Mesenchymal stem cell (in vitro differentiated cells and primary cell): ENCODE measurements around the gene QSER1.

Experiments used
- DNase-seq: peaks from one replicate; pipeline ENCODE4 v3.0.0-alpha.2; 2013
- H2AFZ ChIP-seq: one replicate; pipeline ENCODE4 v1.6.1; 2013; ENCODE audit warnings: low read depth, mild to moderate bottlenecking, control low read depth, inconsistent platforms, low read length, moderate library complexity
- H2AK5ac ChIP-seq: 2 replicates; pipeline ENCODE4 v1.6.1; 2013; ENCODE audit warnings: low read length, moderate library complexity, mild to moderate bottlenecking, inconsistent platforms; ENCODE audit not compliant: severe bottlenecking
- H2BK120ac ChIP-seq: one replicate; pipeline ENCODE4 v1.6.1; 2013; ENCODE audit warnings: low read depth, mild to moderate bottlenecking, inconsistent platforms, low read length, moderate library complexity
- H2BK12ac ChIP-seq, 2 experiments: one replicate each; pipeline ENCODE4 v1.6.1; 2013; ENCODE audit warnings: inconsistent platforms in 2 of 2, low read length in 2 of 2, mild to moderate bottlenecking in 2 of 2, moderate library complexity in 2 of 2, control low read depth in 1 of 2
- H2BK15ac ChIP-seq: one replicate; pipeline ENCODE4 v1.6.1; 2013; ENCODE audit warnings: mild to moderate bottlenecking, low read depth, inconsistent platforms; ENCODE audit not compliant: poor library complexity, severe bottlenecking
- H2BK5ac ChIP-seq: 2 replicates; pipeline ENCODE4 v1.6.1; 2013; ENCODE audit warnings: low read depth, mild to moderate bottlenecking, low read length, control low read depth, inconsistent platforms; ENCODE audit not compliant: poor library complexity, severe bottlenecking
- H3K14ac ChIP-seq, 2 experiments: one replicate each; pipeline ENCODE4 v1.6.1; 2013; ENCODE audit warnings: inconsistent platforms in 2 of 2, low read length in 2 of 2, control low read depth in 1 of 2, mild to moderate bottlenecking in 1 of 2, moderate library complexity in 1 of 2
- H3K18ac ChIP-seq, 2 experiments: one replicate each; pipeline ENCODE4 v1.6.1; 2013; ENCODE audit warnings: inconsistent platforms in 2 of 2, low read length in 2 of 2, control low read depth in 1 of 2, low read depth in 1 of 2, mild to moderate bottlenecking in 1 of 2
- H3K23ac ChIP-seq, 2 experiments: one replicate each; pipeline ENCODE4 v1.6.1; 2013; ENCODE audit warnings: inconsistent platforms in 2 of 2, low read length in 2 of 2, mild to moderate bottlenecking in 2 of 2, moderate library complexity in 2 of 2, control low read depth in 1 of 2
- H3K27ac ChIP-seq: 2 replicates; pipeline ENCODE4 v1.5.1; 2013; ENCODE audit warnings: mild to moderate bottlenecking, moderate library complexity, low read length, control low read depth, inconsistent platforms; ENCODE audit not compliant: poor library complexity, severe bottlenecking
- H3K27me3 ChIP-seq, 2 experiments: 2 replicates each; pipeline versions ENCODE4 v1.6.1 to v1.7.0; 2013; ENCODE audit warnings: low read length in 2 of 2, mild to moderate bottlenecking in 2 of 2, moderate library complexity in 2 of 2, control low read depth in 1 of 2, inconsistent platforms in 1 of 2; ENCODE audit not compliant: control insufficient read depth in 1 of 2, insufficient read depth in 1 of 2
- H3K36me3 ChIP-seq, 2 experiments: 2 replicates each; pipeline versions ENCODE4 v1.6.1 to v1.7.0; 2013; ENCODE audit warnings: low read length in 2 of 2, control low read depth in 1 of 2, inconsistent platforms in 1 of 2, low read depth in 1 of 2, mild to moderate bottlenecking in 1 of 2; ENCODE audit not compliant: insufficient read depth in 2 of 2, control insufficient read depth in 1 of 2
- H3K4ac ChIP-seq, 2 experiments: one replicate each; pipeline ENCODE4 v1.6.1; 2013; ENCODE audit warnings: inconsistent platforms in 2 of 2, low read length in 2 of 2, mild to moderate bottlenecking in 2 of 2, moderate library complexity in 2 of 2, control low read depth in 1 of 2, low read depth in 1 of 2
- H3K4me1 ChIP-seq: 2 replicates; pipeline ENCODE4 v1.6.1; 2013; ENCODE audit warnings: low read depth, low read length, control low read depth; ENCODE audit not compliant: control insufficient read depth, insufficient read depth
- H3K4me2 ChIP-seq: 2 replicates; pipeline ENCODE4 v1.6.1; 2013; ENCODE audit warnings: low read length, mild to moderate bottlenecking, inconsistent platforms; ENCODE audit not compliant: poor library complexity, severe bottlenecking
- H3K4me3 ChIP-seq, 2 experiments: 2 replicates each; pipeline versions ENCODE4 v1.5.1 to v1.7.0; 2013; ENCODE audit warnings: low read length in 2 of 2, mild to moderate bottlenecking in 2 of 2, control low read depth in 1 of 2, low read depth in 1 of 2; ENCODE audit not compliant: insufficient read depth in 1 of 2
- H3K79me1 ChIP-seq: replicated peaks from 2 replicates; pipeline ENCODE4 v1.6.1; 2013; ENCODE audit warnings: mild to moderate bottlenecking, control low read depth, low read length, inconsistent platforms; ENCODE audit not compliant: poor library complexity, severe bottlenecking
- H3K9ac ChIP-seq: 2 replicates; pipeline ENCODE4 v1.7.0; 2013; ENCODE audit warnings: mild to moderate bottlenecking, low read length, moderate library complexity
- H3K9me3 ChIP-seq: 2 replicates; pipeline ENCODE4 v1.7.0; 2013; ENCODE audit warnings: mild to moderate bottlenecking, low read length; ENCODE audit not compliant: control insufficient read depth
- H4K8ac ChIP-seq: one replicate; pipeline ENCODE4 v1.6.1; 2013; ENCODE audit warnings: inconsistent platforms, mild to moderate bottlenecking, low read length, moderate library complexity
- H4K91ac ChIP-seq: one replicate; pipeline ENCODE4 v1.6.1; 2013; ENCODE audit warnings: mild to moderate bottlenecking, low read length, inconsistent platforms
- WGBS: methylation state at CpG from one replicate; pipeline ENCODE4 v1.1.7; 2013; ENCODE audit warnings: mixed read lengths; 5-methylcytosine and 5-hydroxymethylcytosine counted together

Gene QSER1

GRCh38 chr11:32874132-32874531 lies 18.5 kb upstream of the QSER1 start:
- Histone ChIP-seq H3K4me1 (no peaks in the 10 kb centered on the region), H3K9ac (no peak overlapping the region), H3K4me3 (no peak overlapping the region), H2BK15ac (no peak overlapping the region), H3K18ac (no peak overlapping the region), H3K27ac (no peak overlapping the region), H3K9me3 (peaks cover 4% of the 10 kb centered on the region), H3K4me2 (no peak overlapping the region), H2BK5ac (no peak overlapping the region), H3K79me1 (no peaks in the 10 kb centered on the region), H3K36me3 (no peaks in the 10 kb centered on the region), H2AK5ac (no peak overlapping the region), H2BK120ac (no peak overlapping the region), H4K8ac (no peak overlapping the region), H3K27me3 (peaks cover 6 to 7% of the 10 kb centered on the region in 2 experiments), H2BK12ac (no peak overlapping the region), H4K91ac (no peak overlapping the region), H3K4ac (no peak overlapping the region), H3K23ac (no peak overlapping the region), H2AFZ (peak overlapping the region; percentile 56), H3K14ac (peak overlapping the region in 1 of 2 experiments; percentile 23)
- no peak for DNase-seq

GRCh38 chr11:32881286-32881685 lies 11.3 kb upstream of the QSER1 start:
- Histone ChIP-seq H3K23ac (no peak overlapping the region), H3K18ac (no peak overlapping the region), H3K9ac (no peak overlapping the region), H2AFZ (no peak overlapping the region), H3K4me1 (no peaks in the 10 kb centered on the region), H4K91ac (no peak overlapping the region), H3K14ac (no peak overlapping the region), H2BK5ac (no peak overlapping the region), H2BK15ac (no peak overlapping the region), H3K4me3 (no peak overlapping the region), H2BK12ac (no peak overlapping the region), H3K27ac (no peak overlapping the region), H3K4ac (no peak overlapping the region), H3K9me3 (no peaks in the 10 kb centered on the region), H4K8ac (no peak overlapping the region), H2AK5ac (no peak overlapping the region), H2BK120ac (no peak overlapping the region), H3K36me3 (no peaks in the 10 kb centered on the region), H3K4me2 (no peak overlapping the region), H3K27me3 (peaks cover 4 to 6% of the 10 kb centered on the region in 2 experiments), H3K79me1 (no peaks in the 10 kb centered on the region)
- DNase-seq = no peak
- WGBS = 58% methylated on average over 4 of the region's 4 CpGs

GRCh38 chr11:32883421-32883820 lies 9.2 kb upstream of the QSER1 start:
- no peaks in the 10 kb centered on the region for H3K79me1 ChIP-seq
- H3K4me2 ChIP-seq = no peak overlapping the region
- H4K91ac ChIP-seq = no peak overlapping the region
- no peak overlapping the region for H2AFZ ChIP-seq
- 79% methylated on average over 2 of the region's 3 CpGs for WGBS
- H2AK5ac ChIP-seq = no peak overlapping the region
- H3K18ac ChIP-seq = no peak overlapping the region
- H3K27me3 ChIP-seq = peaks cover 4 to 6% of the 10 kb centered on the region in 2 experiments
- H4K8ac ChIP-seq = no peak overlapping the region
- DNase-seq = no peak
- H3K9me3 ChIP-seq = no peaks in the 10 kb centered on the region
- H2BK12ac ChIP-seq = no peak overlapping the region
- no peak overlapping the region for H2BK15ac ChIP-seq
- H3K23ac ChIP-seq = no peak overlapping the region
- H3K9ac ChIP-seq = no peak overlapping the region
- H3K14ac ChIP-seq = no peak overlapping the region
- H2BK5ac ChIP-seq = no peak overlapping the region
- no peak overlapping the region for H3K4ac ChIP-seq
- H3K27ac ChIP-seq = no peak overlapping the region
- H3K4me1 ChIP-seq = peaks cover 5% of the 10 kb centered on the region
- no peaks in the 10 kb centered on the region for H3K36me3 ChIP-seq
- no peak overlapping the region for H2BK120ac ChIP-seq
- H3K4me3 ChIP-seq = no peak overlapping the region

GRCh38 chr11:32884023-32884422 lies 8.6 kb upstream of the QSER1 start:
- no peak overlapping the region for H2BK120ac ChIP-seq
- no peaks in the 10 kb centered on the region for H3K36me3 ChIP-seq
- no peak overlapping the region for H3K9ac ChIP-seq
- 98% methylated on average over 2 of the region's 3 CpGs for WGBS
- DNase-seq = no peak
- H3K79me1 ChIP-seq = no peaks in the 10 kb centered on the region
- no peak overlapping the region for H3K4me3 ChIP-seq
- no peak overlapping the region for H3K27ac ChIP-seq
- no peak overlapping the region for H3K14ac ChIP-seq
- no peak overlapping the region for H2BK5ac ChIP-seq
- no peak overlapping the region for H3K4ac ChIP-seq
- H2BK12ac ChIP-seq = no peak overlapping the region
- peaks cover 6% of the 10 kb centered on the region for H3K4me1 ChIP-seq
- H2BK15ac ChIP-seq = no peak overlapping the region
- no peaks in the 10 kb centered on the region for H3K9me3 ChIP-seq
- H2AFZ ChIP-seq = no peak overlapping the region
- no peak overlapping the region for H3K23ac ChIP-seq
- peaks cover 4% of the 10 kb centered on the region in 2 experiments for H3K27me3 ChIP-seq
- no peak overlapping the region for H3K4me2 ChIP-seq
- H4K8ac ChIP-seq = no peak overlapping the region
- no peak overlapping the region for H2AK5ac ChIP-seq
- H4K91ac ChIP-seq = no peak overlapping the region
- no peak overlapping the region for H3K18ac ChIP-seq
